Activated CD8-positive, alpha-beta T cell treated with anti-CD3 and anti-CD28 coated beads for 36 hours (primary cell): Measurements from ENCODE around the gene OS9. TPM values are rescaled to one million over a fixed set of nuclear protein-coding genes. Genes with fewer than 3 reads are reported as not detected.
A peak's percentile ranks its signal among the peaks of the same experiment; 100 is the strongest.

Source experiments
- ATAC-seq: fragments of 200-7000 bp; cut with Tn5 transposase; one replicate; pipeline ENCODE4 v1.10.0; 2021; ENCODE audit warnings: mild to moderate bottlenecking, moderate library complexity
- CTCF ChIA-PET: fragments of 350-600 bp; sonication (Branson Sonifier 250); formaldehyde crosslinking; loops from one replicate; lab custom pipeline; 2021; ENCODE audit warnings: antibody characterized with exemption; lab: Charles Lee
- POLR2A ChIA-PET: fragments of 350-600 bp; sonication (Branson Sonifier 250); formaldehyde crosslinking; loops from one replicate; lab custom pipeline; 2021; ENCODE audit warnings: antibody characterized with exemption; lab: Charles Lee
- DNase-seq: peaks from one replicate; pipeline ENCODE4 v3.0.0-alpha.2; 2020
- H3K27ac Mint-ChIP-seq: one replicate; pipeline ENCODE4 v1.8.0; 2021; ENCODE audit warnings: mild to moderate bottlenecking, mixed read lengths
- H3K27me3 Mint-ChIP-seq: one replicate; pipeline ENCODE4 v1.8.0; 2021; ENCODE audit warnings: mixed read lengths
- H3K36me3 Mint-ChIP-seq: one replicate; pipeline ENCODE4 v1.8.0; 2021; ENCODE audit warnings: low read depth, mixed read lengths
- H3K4me1 Mint-ChIP-seq: one replicate; pipeline ENCODE4 v1.8.0; 2021; ENCODE audit warnings: low read depth, mixed read lengths
- H3K4me3 Mint-ChIP-seq: one replicate; pipeline ENCODE4 v1.8.0; 2021; ENCODE audit warnings: mild to moderate bottlenecking, moderate library complexity, mixed read lengths
- H3K9me3 Mint-ChIP-seq: one replicate; pipeline ENCODE4 v1.8.0; 2021; ENCODE audit warnings: mixed read lengths
- intact Hi-C: fragments of 100-400 bp; cut with micrococcal nuclease; formaldehyde crosslinking; loops from one replicate; pipeline ENCODE4 v1.10.0; 2022
- total RNA-seq, 2 experiments: library from RNA; stranded (reverse); gene quantifications; one replicate each; pipeline ENCODE4 v1.2.3, GENCODE V29; 2021
- TF ChIP-seq, protein P1 (sequence below): fragments of 200-600 bp; IDR thresholded peaks from one replicate; pipeline ENCODE4 v1.8.0; 2022; ENCODE audit warnings: antibody characterized with exemption, mild to moderate bottlenecking

Gene OS9
- total RNA-seq, 2 experiments from 2014 or later: 53.0 to 56.3 TPM

DNA sequence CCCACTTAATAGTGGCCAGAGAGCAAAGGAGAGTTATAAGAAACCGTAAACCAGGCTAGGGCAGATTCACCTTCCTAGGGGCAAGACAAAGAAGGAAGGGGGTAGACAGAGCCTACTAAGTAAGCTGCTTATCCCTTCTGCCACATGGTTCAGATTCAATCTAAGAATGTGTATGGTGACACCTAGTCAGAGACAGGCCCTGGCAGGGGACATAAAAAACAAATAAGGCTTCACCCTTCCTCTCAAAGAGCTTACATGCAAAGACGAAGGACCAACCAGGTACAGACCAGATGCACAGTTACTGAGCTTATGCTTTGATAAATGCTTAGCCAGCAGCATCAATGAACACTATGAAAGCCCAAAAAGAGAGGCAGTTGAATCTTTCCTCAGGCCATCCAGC is 68.5 kb downstream of the OS9 start:
- H3K36me3 Mint-ChIP-seq: peaks cover 49% of the 10 kb centered on the region
- intact Hi-C loops: no loop called here
- TF ChIP-seq, protein P1, sequence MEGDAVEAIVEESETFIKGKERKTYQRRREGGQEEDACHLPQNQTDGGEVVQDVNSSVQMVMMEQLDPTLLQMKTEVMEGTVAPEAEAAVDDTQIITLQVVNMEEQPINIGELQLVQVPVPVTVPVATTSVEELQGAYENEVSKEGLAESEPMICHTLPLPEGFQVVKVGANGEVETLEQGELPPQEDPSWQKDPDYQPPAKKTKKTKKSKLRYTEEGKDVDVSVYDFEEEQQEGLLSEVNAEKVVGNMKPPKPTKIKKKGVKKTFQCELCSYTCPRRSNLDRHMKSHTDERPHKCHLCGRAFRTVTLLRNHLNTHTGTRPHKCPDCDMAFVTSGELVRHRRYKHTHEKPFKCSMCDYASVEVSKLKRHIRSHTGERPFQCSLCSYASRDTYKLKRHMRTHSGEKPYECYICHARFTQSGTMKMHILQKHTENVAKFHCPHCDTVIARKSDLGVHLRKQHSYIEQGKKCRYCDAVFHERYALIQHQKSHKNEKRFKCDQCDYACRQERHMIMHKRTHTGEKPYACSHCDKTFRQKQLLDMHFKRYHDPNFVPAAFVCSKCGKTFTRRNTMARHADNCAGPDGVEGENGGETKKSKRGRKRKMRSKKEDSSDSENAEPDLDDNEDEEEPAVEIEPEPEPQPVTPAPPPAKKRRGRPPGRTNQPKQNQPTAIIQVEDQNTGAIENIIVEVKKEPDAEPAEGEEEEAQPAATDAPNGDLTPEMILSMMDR: no peak
- ATAC-seq: no peak
- H3K9me3 Mint-ChIP-seq: no peaks in the 10 kb centered on the region
- no peak overlapping the region for H3K27ac Mint-ChIP-seq
- DNase-seq: no peak
- H3K27me3 Mint-ChIP-seq: peaks cover 6% of the 10 kb centered on the region
- peaks cover 42% of the 10 kb centered on the region for H3K4me1 Mint-ChIP-seq
- POLR2A ChIA-PET: interaction anchor here (1.2 kb wide), 1 partner anchor 10 kb away, joined by 3 read pairs; the partner anchor contains the start of genes EEF1AKMT3 and METTL1
- CTCF ChIA-PET: interaction anchor here (0.7 to 10.4 kb wide), 3 partner anchors 16 to 142 kb away, joined by 3 to 122 read pairs (median 3); partner anchors contain the start of genes EEF1AKMT3, METTL1, TSFM and TSPAN31
- H3K4me3 Mint-ChIP-seq: no peak overlapping the region

DNA sequence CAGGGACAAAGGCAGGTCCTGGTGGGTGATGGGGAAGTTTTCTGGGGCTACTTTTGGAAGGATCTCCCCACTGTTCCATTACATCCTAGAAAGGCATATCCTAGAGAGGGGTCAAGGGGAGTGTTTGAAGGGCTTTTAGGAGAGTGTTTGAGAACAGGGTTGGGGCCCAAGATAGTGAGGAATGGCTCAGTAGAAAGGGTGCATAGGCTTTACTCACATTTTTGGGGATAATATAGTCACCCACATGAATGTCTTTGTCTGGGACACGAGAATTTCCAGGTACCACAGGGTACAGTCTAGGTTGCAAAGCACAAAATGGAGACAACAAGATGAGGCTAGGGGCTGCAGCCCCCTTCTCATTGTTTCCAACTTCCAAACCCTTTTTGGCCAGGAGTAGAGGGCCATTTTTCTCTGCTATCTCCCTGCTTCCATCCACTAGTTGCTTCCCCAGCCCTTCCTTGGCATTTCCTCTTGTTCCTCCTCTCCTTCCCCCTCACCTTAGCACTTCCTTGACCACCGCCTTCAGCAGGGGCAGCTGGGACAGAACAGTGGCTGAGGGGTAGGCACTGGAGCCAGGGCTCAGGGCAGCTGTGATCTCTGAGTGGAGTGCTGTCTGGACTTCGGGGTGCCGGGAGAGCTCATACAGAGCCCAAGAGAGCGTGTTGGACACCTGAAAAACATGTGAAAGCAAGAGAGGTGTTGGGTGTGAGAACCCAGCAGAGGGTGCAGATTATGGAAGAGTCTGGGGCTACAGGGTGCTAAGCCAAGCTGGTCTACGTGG is 70.1 kb downstream of the OS9 start:
- peaks cover 52% of the 10 kb centered on the region for H3K36me3 Mint-ChIP-seq
- H3K9me3 Mint-ChIP-seq: no peaks in the 10 kb centered on the region
- H3K27me3 Mint-ChIP-seq: peaks cover 6% of the 10 kb centered on the region
- no peak for DNase-seq
- peak overlapping the region; percentile 70 for H3K27ac Mint-ChIP-seq
- CTCF ChIA-PET: interaction anchor here (0.7 to 10.4 kb wide), 10 partner anchors 8 to 142 kb away, joined by 3 to 122 read pairs (median 3); partner anchors contain the start of genes CDK4, EEF1AKMT3, MARCHF9 and METTL1
- TF ChIP-seq, protein P1: no peak
- intact Hi-C loops: no loop called here
- ATAC-seq: no peak
- POLR2A ChIA-PET: interaction anchor here (0.7 to 1.6 kb wide), 8 partner anchors 7 to 131 kb away, joined by 3 to 10 read pairs (median 4); partner anchors contain the start of genes CTDSP2, MARCHF9 and TSFM
- peaks cover 38% of the 10 kb centered on the region for H3K4me1 Mint-ChIP-seq
- peak overlapping the region; percentile 80 for H3K4me3 Mint-ChIP-seq

DNA sequence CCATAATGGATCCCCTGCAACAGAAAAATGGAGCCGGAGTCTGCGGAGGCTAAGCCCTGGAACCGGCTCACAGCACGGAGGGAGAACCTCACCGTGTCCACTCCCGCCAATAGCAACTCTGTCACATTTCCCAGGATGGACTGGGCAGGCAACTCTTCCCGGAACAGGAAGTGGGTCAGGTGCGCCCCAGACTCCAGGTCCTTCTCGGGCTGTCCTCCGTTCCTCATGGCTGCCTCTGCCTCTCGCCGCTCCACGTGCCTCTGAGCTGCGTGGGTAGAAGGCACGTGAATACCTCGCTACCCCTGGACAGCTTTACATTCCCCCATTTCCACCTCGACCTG is 70.7 kb downstream of the OS9 start:
- POLR2A ChIA-PET: interaction anchor here (0.7 to 1.6 kb wide), 8 partner anchors 8 to 164 kb away, joined by 3 to 10 read pairs (median 4); partner anchors contain the start of genes MARCHF9 and TSFM

DNA sequence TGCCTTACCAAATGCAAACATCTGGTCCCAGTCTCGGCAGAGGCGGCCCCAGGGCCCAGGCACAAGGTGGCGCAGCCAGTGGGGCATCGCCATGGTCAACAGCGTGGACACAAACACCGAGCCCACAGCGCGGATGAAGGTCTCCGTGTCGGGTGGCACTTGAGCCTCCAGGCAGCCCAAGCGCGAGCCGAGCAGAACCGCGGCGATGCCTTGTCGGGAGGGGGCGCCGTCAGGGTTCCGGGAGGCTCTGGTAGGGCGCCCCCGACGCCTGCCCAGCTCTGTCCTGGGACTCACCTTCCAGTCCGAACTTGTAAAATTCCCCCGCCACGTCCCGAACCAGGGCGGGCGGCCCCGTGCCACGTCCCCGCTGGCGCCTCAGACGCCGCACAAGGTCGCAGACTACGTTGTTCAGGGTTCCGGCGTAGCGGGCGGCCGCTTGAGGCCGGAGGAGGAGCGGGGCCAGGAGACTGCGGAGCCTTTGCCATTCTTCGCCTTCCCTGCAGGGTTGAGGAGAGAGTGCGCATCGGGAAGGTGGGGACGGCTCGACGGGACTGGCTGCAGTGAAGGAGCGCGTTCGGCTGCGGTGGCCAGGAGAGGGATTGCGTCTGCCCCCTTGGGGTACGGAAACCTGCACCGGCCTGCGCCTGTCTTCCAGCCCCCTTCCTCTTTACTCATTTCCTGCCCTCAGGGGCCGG is 71.2 kb downstream of the OS9 start:
- H3K9me3 Mint-ChIP-seq: no peaks in the 10 kb centered on the region
- intact Hi-C loops: no loop called here
- TF ChIP-seq, protein P1: peak; percentile 55
- H3K27me3 Mint-ChIP-seq: peaks cover 6% of the 10 kb centered on the region
- ChIA-PET POLR2A (interaction anchor here (0.7 to 1.6 kb wide), 7 partner anchors 9 to 163 kb away, joined by 3 to 10 read pairs (median 4); partner anchors contain the start of genes MARCHF9 and TSFM), CTCF (interaction anchor here (0.7 to 10.4 kb wide), 11 partner anchors 9 to 141 kb away, joined by 3 to 122 read pairs (median 3); partner anchors contain the start of genes CDK4, EEF1AKMT3, MARCHF9 and METTL1)
- peaks cover 28% of the 10 kb centered on the region for H3K4me1 Mint-ChIP-seq
- ATAC-seq (peak; percentile 72), DNase-seq (peak; percentile 70)
- H3K27ac Mint-ChIP-seq: peak overlapping the region; percentile 70
- peak overlapping the region; percentile 80 for H3K4me3 Mint-ChIP-seq
- H3K36me3 Mint-ChIP-seq: peaks cover 51% of the 10 kb centered on the region

More for the DNA sequence above, 70.7 kb downstream of the OS9 start:
- TF ChIP-seq, protein P1: no peak
- H3K4me1 Mint-ChIP-seq: peaks cover 34% of the 10 kb centered on the region
- H3K36me3 Mint-ChIP-seq: peaks cover 51% of the 10 kb centered on the region
- DNase-seq (peak; percentile 52), ATAC-seq (peak; percentile 21)
- H3K27me3 Mint-ChIP-seq: peaks cover 6% of the 10 kb centered on the region
- H3K4me3 Mint-ChIP-seq: peak overlapping the region; percentile 80
- intact Hi-C loops: no loop called here
- H3K9me3 Mint-ChIP-seq: no peaks in the 10 kb centered on the region
- H3K27ac Mint-ChIP-seq: peak overlapping the region; percentile 70
- CTCF ChIA-PET: interaction anchor here (0.7 to 10.4 kb wide), 9 partner anchors 8 to 141 kb away, joined by 3 to 122 read pairs (median 3); partner anchors contain the start of genes CDK4, EEF1AKMT3, MARCHF9 and METTL1
